Esophagus squamous epithelium (tissue), 5 donors: ENCODE results near the gene PFKFB3. TPM values are rescaled to one million over a fixed set of nuclear protein-coding genes. Genes with fewer than 3 reads are reported as not detected.

Source experiments
- DNase-seq: peaks from one replicate; lab custom pipeline; 2025; lab: John Stamatoyannopoulos, UW
- H3K27ac ChIP-seq, 4 donors: fragments of 200-600 bp; sonication (generic); one replicate each; pipeline ENCODE4 v1.5.1; 2016 to 2019; ENCODE audit warnings: mild to moderate bottlenecking in 1 of 4
- H3K27me3 ChIP-seq, 4 donors: fragments of 200-600 bp; sonication (generic); 1 replicate in 3 of 4; 2 replicates in 1 of 4; pipeline versions ENCODE4 v1.5.1 to v1.6.0; 2017 to 2021; ENCODE audit warnings: antibody characterized with exemption in 1 of 4
- H3K36me3 ChIP-seq, 3 donors: fragments of 200-600 bp; sonication (generic); one replicate each; pipeline ENCODE4 v1.5.1; 2016 to 2019
- H3K4me1 ChIP-seq, 3 donors: fragments of 200-600 bp; sonication (generic); one replicate each; pipeline ENCODE4 v1.5.1; 2017 to 2019
- H3K4me3 ChIP-seq, 4 donors: fragments of 200-600 bp; sonication (generic); 1 replicate in 3 of 4; 2 replicates in 1 of 4; pipeline ENCODE4 v1.5.1; 2016 to 2019; ENCODE audit warnings: mild to moderate bottlenecking in 2 of 4, moderate library complexity in 1 of 4
- H3K9me3 ChIP-seq, 3 donors: fragments of 200-600 bp; sonication (generic); one replicate each; pipeline ENCODE4 v1.5.1; 2016 to 2019
- POLR2A ChIP-seq, 4 donors: fragments of 450-650 bp; IDR thresholded peaks; one replicate each; pipeline ENCODE4 v1.6.1; 2017; ENCODE audit warnings: antibody characterized with exemption in 4 of 4, mild to moderate bottlenecking in 4 of 4, moderate library complexity in 3 of 4
- WGBS, 2 donors: methylation state at CpG; one replicate each; pipeline ENCODE4 v1.1.5; 2018; 5-methylcytosine and 5-hydroxymethylcytosine counted together
- intact Hi-C: fragments of 100-400 bp; cut with DNase I; formaldehyde crosslinking; loops from one replicate; pipeline ENCODE4 v1.15.0; 2022
- total RNA-seq, 4 donors: library from RNA; depleted of rRNA; stranded (reverse); fragments of >200 nt; gene quantifications; one replicate each; pipeline ENCODE4 v1.1.0, GENCODE V29; 2016
- TF ChIP-seq, protein P1 (sequence below), 6 experiments: fragments of 450-650 bp in 4 of 6; fragments of 200-600 bp in 2 of 6; sonication (generic) in 2 of 6; IDR thresholded peaks; one replicate each; pipeline ENCODE4 v1.5.1; 2016 to 2019; ENCODE audit warnings: antibody characterized with exemption in 6 of 6, mild to moderate bottlenecking in 4 of 6, moderate library complexity in 4 of 6
- donor health status: DM: yes; HTN: yes; CAD: no.

Gene PFKFB3
- total RNA-seq, 4 donors from 2014 or later: 17.1 to 37.8 (median 26.2) TPM

DNA sequence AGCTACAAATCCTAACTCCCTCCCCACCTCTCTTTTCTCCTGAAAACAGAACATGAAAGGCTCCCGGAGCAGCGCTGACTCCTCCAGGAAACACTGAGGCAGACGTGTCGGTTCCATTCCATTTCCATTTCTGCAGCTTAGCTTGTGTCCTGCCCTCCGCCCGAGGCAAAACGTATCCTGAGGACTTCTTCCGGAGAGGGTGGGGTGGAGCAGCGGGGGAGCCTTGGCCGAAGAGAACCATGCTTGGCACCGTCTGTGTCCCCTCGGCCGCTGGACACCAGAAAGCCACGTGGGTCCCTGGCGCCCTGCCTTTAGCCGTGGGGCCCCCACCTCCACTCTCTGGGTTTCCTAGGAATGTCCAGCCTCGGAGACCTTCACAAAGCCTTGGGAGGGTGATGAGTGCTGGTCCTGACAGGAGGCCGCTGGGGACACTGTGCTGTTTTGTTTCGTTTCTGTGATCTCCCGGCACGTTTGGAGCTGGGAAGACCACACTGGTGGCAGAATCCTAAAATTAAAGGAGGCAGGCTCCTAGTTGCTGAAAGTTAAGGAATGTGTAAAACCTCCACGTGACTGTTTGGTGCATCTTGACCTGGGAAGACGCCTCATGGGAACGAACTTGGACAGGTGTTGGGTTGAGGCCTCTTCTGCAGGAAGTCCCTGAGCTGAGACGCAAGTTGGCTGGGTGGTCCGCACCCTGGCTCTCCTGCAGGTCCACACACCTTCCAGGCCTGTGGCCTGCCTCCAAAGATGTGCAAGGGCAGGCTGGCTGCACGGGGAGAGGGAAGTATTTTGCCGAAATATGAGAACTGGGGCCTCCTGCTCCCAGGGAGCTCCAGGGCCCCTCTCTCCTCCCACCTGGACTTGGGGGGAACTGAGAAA is 30.4 kb downstream of the PFKFB3 start:
- Histone ChIP-seq H3K9me3 (no peaks in the 10 kb centered on the region), H3K27ac (no peak overlapping the region), H3K27me3 (no peaks in the 10 kb centered on the region), H3K4me3 (no peak overlapping the region), H3K36me3 (peaks cover 41 to 92% (median 64%) of the 10 kb centered on the region in 3 donors), H3K4me1 (no peaks in the 10 kb centered on the region)
- DNase-seq: no peak
- 84% methylated on average over 21 to 24 of the region's 28 CpGs for WGBS, 2 donors
- TF ChIP-seq, protein P1, sequence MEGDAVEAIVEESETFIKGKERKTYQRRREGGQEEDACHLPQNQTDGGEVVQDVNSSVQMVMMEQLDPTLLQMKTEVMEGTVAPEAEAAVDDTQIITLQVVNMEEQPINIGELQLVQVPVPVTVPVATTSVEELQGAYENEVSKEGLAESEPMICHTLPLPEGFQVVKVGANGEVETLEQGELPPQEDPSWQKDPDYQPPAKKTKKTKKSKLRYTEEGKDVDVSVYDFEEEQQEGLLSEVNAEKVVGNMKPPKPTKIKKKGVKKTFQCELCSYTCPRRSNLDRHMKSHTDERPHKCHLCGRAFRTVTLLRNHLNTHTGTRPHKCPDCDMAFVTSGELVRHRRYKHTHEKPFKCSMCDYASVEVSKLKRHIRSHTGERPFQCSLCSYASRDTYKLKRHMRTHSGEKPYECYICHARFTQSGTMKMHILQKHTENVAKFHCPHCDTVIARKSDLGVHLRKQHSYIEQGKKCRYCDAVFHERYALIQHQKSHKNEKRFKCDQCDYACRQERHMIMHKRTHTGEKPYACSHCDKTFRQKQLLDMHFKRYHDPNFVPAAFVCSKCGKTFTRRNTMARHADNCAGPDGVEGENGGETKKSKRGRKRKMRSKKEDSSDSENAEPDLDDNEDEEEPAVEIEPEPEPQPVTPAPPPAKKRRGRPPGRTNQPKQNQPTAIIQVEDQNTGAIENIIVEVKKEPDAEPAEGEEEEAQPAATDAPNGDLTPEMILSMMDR (IDR thresholded peaks at IDR 0.05): no peak
- TF ChIP-seq POLR2A (IDR thresholded peaks at IDR 0.05): no peak
- intact Hi-C loops: no loop called here

DNA sequence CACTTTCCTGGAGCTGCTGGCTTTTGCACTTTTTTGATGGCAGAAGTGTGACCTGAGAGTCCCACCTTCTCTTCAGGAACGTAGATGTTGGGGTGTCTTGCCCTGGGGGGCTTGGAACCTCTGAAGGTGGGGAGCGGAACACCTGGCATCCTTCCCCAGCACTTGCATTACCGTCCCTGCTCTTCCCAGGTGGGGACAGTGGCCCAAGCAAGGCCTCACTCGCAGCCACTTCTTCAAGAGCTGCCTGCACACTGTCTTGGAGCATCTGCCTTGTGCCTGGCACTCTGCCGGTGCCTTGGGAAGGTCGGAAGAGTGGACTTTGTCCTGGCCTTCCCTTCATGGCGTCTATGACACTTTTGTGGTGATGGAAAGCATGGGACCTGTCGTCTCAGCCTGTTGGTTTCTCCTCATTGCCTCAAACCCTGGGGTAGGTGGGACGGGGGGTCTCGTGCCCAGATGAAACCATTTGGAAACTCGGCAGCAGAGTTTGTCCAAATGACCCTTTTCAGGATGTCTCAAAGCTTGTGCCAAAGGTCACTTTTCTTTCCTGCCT is 31.1 kb downstream of the PFKFB3 start:
- peaks cover 0 to 3% (median under 1%) of the 10 kb centered on the region in 3 donors for H3K4me1 ChIP-seq
- intact Hi-C loops: no loop called here
- no peak for DNase-seq
- no peaks in the 10 kb centered on the region for H3K9me3 ChIP-seq
- peaks cover 41 to 85% (median 57%) of the 10 kb centered on the region in 3 donors for H3K36me3 ChIP-seq
- no peaks in the 10 kb centered on the region for H3K27me3 ChIP-seq
- TF ChIP-seq, protein P1 (IDR thresholded peaks at IDR 0.05): no peak
- no peak for TF ChIP-seq POLR2A (IDR thresholded peaks at IDR 0.05)
- no peak overlapping the region for H3K4me3 ChIP-seq
- H3K27ac ChIP-seq: no peak overlapping the region
- 81 to 96% methylated on average over 7 to 10 of the region's 11 CpGs for WGBS, 2 donors

DNA sequence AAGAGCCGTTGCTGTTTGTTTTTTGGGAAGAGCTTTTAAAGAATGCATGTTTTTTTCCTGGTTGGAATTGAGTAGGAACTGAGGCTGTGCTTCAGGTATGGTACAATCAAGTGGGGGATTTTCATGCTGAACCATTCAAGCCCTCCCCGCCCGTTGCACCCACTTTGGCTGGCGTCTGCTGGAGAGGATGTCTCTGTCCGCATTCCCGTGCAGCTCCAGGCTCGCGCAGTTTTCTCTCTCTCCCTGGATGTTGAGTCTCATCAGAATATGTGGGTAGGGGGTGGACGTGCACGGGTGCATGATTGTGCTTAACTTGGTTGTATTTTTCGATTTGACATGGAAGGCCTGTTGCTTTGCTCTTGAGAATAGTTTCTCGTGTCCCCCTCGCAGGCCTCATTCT is 31.6 kb downstream of the PFKFB3 start:
- Histone ChIP-seq H3K9me3 (no peaks in the 10 kb centered on the region), H3K27ac (no peak overlapping the region), H3K27me3 (no peaks in the 10 kb centered on the region), H3K36me3 (peaks cover 37 to 79% (median 51%) of the 10 kb centered on the region in 3 donors), H3K4me1 (peaks cover 4 to 9% (median 5%) of the 10 kb centered on the region in 3 donors), H3K4me3 (no peak overlapping the region)
- intact Hi-C loops: no loop called here
- WGBS, 2 donors: 87% methylated on average over 13 of the region's 13 CpGs
- no peak for TF ChIP-seq POLR2A (IDR thresholded peaks at IDR 0.05)
- TF ChIP-seq, protein P1 (IDR thresholded peaks at IDR 0.05): no peak
- no peak for DNase-seq

DNA sequence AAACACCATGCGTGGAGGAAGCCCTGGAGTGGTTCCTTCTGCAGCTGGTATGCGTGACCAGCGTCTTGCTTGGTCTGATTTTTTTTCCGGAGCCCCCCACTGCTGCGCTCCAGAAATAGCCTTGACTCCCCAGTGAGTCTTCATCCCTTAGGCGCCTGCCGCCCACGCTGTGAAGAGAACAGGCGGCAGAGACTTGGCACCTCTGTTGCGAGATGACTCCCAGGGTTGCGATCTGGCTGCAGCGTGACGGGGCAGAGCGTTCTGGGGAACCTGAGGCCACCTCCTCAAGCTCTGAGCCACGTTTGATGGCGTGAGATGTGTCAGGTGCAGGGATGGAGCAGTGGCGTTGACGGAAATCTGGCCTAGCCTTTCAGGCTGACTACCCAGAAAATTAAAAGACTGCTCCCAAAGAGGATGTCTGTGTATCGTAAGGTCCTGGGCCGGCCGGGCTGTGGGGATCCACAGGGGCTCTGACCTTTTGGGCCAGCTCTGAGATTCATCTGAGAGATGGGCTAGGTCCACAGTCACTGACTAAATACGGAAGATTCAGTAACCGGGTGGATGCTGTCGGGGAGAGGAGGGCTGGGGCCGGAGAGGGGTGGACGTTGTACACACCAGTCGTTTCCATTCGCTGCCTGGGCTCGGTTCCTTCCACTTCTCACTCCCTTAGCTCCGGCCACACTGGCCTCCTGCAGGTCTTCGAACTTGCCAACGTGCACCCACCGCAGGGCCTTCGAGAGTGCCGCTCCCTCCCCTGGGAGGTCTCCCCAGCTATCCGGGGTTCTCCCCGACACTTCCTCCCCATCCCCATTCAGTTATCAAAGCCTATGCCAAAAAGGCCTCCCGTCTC is 33.8 kb downstream of the PFKFB3 start:
- no peak for DNase-seq
- H3K27ac ChIP-seq: no peak overlapping the region
- H3K36me3 ChIP-seq: peaks cover 26 to 57% (median 36%) of the 10 kb centered on the region in 3 donors
- no peaks in the 10 kb centered on the region for H3K9me3 ChIP-seq
- 90 to 93% methylated on average over 27 to 35 of the region's 38 CpGs for WGBS, 2 donors
- peaks cover 4 to 23% (median 7%) of the 10 kb centered on the region in 3 donors for H3K4me1 ChIP-seq
- no peak overlapping the region for H3K4me3 ChIP-seq
- TF ChIP-seq POLR2A (IDR thresholded peaks at IDR 0.05): no peak
- TF ChIP-seq, protein P1 (IDR thresholded peaks at IDR 0.05): no peak
- intact Hi-C loops: no loop called here
- H3K27me3 ChIP-seq: no peaks in the 10 kb centered on the region
